HEK293T (cell line): Measurements from ENCODE around the gene WNT7A.

ENCODE experiments used
- CTCF ChIA-PET: fragments of 350-600 bp; formaldehyde crosslinking; extraction: SDS; loops from one replicate; lab custom pipeline; 2021; ENCODE audit warnings: antibody characterized with exemption, inconsistent platforms; lab: Yijun Ruan, JAX
- POLR2A ChIA-PET: fragments of 350-600 bp; formaldehyde crosslinking; extraction: SDS; loops from one replicate; lab custom pipeline; 2020; ENCODE audit warnings: antibody characterized with exemption, inconsistent platforms; lab: Yijun Ruan, JAX
- DNase-seq: peaks from one replicate; pipeline ENCODE4 v3.0.0; 2012; ENCODE audit warnings: mixed read lengths; ENCODE audit errors: extremely low spot score
- ARNT ChIP-seq: fragments of 450-650 bp; IDR thresholded peaks from 2 replicates; pipeline ENCODE4 v1.6.1; 2017; ENCODE audit warnings: mild to moderate bottlenecking
- BHLHE40 ChIP-seq: fragments of 450-650 bp; IDR thresholded peaks from 2 replicates; pipeline ENCODE4 v1.6.1; 2016; ENCODE audit warnings: mild to moderate bottlenecking, moderate library complexity, borderline replicate concordance
- CTBP1 ChIP-seq: fragments of 450-650 bp; IDR thresholded peaks from 2 replicates; pipeline ENCODE4 v1.6.1; 2016; ENCODE audit warnings: borderline replicate concordance
- ELF4 ChIP-seq: fragments of 450-650 bp; IDR thresholded peaks from 2 replicates; pipeline ENCODE4 v1.6.1; 2017; ENCODE audit warnings: antibody characterized with exemption
- FOXA1 ChIP-seq: fragments of 450-650 bp; IDR thresholded peaks from 2 replicates; pipeline ENCODE4 v1.6.1; 2016; ENCODE audit warnings: mild to moderate bottlenecking
- FOXK2 ChIP-seq: fragments of 450-650 bp; IDR thresholded peaks from 2 replicates; pipeline ENCODE4 v1.6.1; 2016; ENCODE audit warnings: mild to moderate bottlenecking
- FOXM1 ChIP-seq: fragments of 450-650 bp; IDR thresholded peaks from 2 replicates; pipeline ENCODE4 v1.6.1; 2017; ENCODE audit warnings: mild to moderate bottlenecking, borderline replicate concordance
- HDGF ChIP-seq: fragments of 450-650 bp; IDR thresholded peaks from 2 replicates; pipeline ENCODE4 v1.6.1; 2017; ENCODE audit warnings: antibody characterized with exemption, borderline replicate concordance
- L3MBTL2 ChIP-seq: fragments of 450-650 bp; conservative IDR thresholded peaks from 2 replicates; pipeline ENCODE4 v1.6.1; 2016; ENCODE audit warnings: mild to moderate bottlenecking
- LEF1 ChIP-seq: fragments of 450-650 bp; IDR thresholded peaks from 2 replicates; pipeline ENCODE4 v1.6.1; 2017; ENCODE audit warnings: mild to moderate bottlenecking, borderline replicate concordance
- NFRKB ChIP-seq: fragments of 450-650 bp; IDR thresholded peaks from 2 replicates; pipeline ENCODE4 v1.6.1; 2016; ENCODE audit warnings: mild to moderate bottlenecking, moderate library complexity
- SP1 ChIP-seq: fragments of 450-650 bp; IDR thresholded peaks from 2 replicates; pipeline ENCODE4 v1.6.1; 2017
- SUZ12 ChIP-seq: fragments of 450-650 bp; IDR thresholded peaks from 2 replicates; pipeline ENCODE4 v1.6.1; 2016; ENCODE audit warnings: mild to moderate bottlenecking
- TARDBP ChIP-seq: fragments of 450-650 bp; IDR thresholded peaks from 2 replicates; pipeline ENCODE4 v1.6.1; 2016
- ZNF384 ChIP-seq: fragments of 450-650 bp; IDR thresholded peaks from 2 replicates; pipeline ENCODE4 v1.6.1; 2016
- TF ChIP-seq, protein P1 (sequence below): fragments of 450-650 bp; IDR thresholded peaks from 2 replicates; pipeline ENCODE4 v1.6.1; 2016

Gene WNT7A

DNA sequence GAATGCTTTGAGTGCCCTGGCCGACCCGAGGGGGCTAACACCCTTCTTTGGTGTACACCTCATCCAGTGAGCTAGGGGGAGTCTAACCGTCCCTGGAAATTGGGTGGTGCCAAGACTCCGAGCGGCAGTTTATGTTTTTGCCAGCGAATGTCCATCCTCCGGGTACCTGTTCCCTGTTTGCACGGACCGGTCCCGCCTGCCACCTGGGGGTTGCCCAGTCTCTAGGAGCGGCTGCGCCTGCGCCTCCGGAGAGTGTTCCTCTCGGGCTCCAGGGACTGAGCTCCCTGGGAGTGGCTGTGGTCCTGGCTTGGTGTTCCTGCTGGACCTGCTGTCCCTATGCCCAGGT is 913 bp upstream of the WNT7A start:
- POLR2A ChIA-PET: no interaction called here
- CTCF ChIA-PET: interaction anchor here (0.8 to 3.5 kb wide), 4 partner anchors 223 to 448 kb away, joined by 3 to 32 read pairs (median 4); partner anchors contain the start of gene TMEM43
- DNase-seq: no peak
- TF ChIP-seq L3MBTL2: no peak
- no peak for TF ChIP-seq CTBP1
- TF ChIP-seq ELF4: no peak
- TF ChIP-seq BHLHE40: no peak
- TF ChIP-seq FOXA1: no peak
- no peak for TF ChIP-seq LEF1
- no peak for TF ChIP-seq HDGF

DNA sequence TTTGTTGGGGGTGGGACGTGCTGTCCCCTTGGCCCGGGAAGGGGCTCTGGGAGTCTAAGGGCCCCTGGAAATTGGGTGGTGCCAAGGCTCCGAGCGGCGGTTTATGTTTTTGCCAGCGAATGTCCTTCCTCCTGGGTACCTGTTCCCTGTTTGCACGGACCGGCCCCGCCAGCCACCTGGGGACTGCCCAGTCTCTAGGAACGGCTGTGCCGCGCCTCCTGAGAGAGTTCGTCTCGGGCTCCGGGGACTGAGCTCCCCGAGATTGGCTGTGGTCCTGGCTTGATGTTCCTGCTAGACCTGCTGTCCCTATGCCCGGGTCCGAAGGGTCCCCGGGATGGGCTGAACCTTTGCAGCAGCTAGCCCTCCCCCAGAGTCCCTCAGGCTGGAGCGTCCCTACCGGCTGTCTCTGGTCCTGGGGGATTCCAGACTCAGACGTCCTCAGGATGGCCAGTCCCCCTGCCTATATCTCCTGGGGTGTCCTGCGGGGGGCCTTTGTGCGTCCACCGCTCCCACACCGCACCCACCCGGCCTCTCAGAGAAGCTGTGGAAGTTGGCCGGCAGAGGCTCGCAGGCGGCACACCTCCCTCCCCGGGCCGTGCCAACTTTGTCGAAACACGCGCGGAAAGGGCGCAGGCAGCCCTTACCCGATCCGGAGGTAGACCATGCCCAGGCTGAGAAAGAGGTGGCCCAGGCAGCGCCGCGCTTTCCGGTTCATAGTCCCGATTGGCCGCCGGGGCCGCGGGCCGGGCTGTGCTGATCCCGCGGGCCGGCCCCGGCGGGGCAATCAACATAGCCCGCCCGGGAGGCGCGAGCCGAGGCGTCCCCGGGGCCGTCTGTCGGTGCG is 547 bp downstream of the WNT7A start:
- TF ChIP-seq, protein P1, sequence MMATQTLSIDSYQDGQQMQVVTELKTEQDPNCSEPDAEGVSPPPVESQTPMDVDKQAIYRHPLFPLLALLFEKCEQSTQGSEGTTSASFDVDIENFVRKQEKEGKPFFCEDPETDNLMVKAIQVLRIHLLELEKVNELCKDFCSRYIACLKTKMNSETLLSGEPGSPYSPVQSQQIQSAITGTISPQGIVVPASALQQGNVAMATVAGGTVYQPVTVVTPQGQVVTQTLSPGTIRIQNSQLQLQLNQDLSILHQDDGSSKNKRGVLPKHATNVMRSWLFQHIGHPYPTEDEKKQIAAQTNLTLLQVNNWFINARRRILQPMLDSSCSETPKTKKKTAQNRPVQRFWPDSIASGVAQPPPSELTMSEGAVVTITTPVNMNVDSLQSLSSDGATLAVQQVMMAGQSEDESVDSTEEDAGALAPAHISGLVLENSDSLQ: no peak
- TF ChIP-seq BHLHE40: no peak
- TF ChIP-seq ARNT: no peak
- TF ChIP-seq TARDBP: no peak
- no peak for TF ChIP-seq ZNF384
- no peak for TF ChIP-seq FOXM1
- no peak for TF ChIP-seq FOXK2
- TF ChIP-seq ELF4: no peak
- TF ChIP-seq FOXA1: no peak
- no peak for TF ChIP-seq SUZ12
- no peak for TF ChIP-seq HDGF
- TF ChIP-seq NFRKB: no peak
- TF ChIP-seq CTBP1: no peak
- TF ChIP-seq SP1: no peak
- DNase-seq: peak; percentile 21
- POLR2A ChIA-PET: no interaction called here
- CTCF ChIA-PET: interaction anchor here (1.0 to 3.5 kb wide), 2 partner anchors 221 to 225 kb away, joined by 3 to 32 read pairs; no protein-coding TSS in a partner anchor

DNA sequence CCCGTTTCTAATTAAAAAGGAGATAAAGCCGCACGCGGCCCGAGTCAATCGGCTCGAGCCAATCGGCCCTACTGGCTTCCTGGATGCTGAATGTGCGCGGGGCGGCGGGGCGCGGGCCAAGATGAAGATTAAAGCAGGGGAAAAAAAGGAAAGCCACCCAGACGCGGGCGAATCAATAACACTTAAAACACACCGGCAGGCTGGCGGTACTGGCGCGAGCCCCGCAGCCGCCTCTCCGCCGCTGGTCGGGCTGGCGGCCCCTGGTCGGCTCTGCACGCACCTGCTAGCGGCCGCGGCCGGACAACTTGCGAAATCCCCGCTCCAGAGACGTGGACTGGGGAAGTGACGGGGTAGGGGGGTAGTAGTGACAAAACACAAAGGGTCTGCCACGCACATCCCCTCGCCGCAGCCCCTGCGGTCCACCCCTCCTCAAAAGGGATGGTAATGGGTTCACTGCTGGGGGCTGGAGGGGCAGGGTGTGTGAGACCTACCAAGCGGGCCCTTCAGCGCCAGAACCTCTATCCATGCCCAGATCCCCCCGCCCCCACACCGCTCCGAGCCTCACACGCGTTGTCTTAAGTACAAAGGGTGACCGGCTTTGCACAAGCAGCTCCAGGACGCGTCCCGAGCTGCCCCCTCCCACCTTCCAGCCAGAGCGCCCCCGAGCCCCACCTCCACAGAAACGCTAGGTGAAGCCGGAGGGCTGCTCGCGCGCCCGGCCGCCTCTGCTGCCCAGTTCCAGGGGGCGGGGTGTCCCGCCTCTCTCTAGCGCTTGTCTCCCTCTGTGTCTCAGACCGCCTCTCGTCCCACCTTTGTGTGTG is 1.4 kb downstream of the WNT7A start:
- CTCF ChIA-PET: interaction anchor here (1.0 to 3.5 kb wide), 2 partner anchors 220 to 224 kb away, joined by 3 to 32 read pairs; no protein-coding TSS in a partner anchor
- peak; percentile 37 for DNase-seq
- POLR2A ChIA-PET: no interaction called here
- TF ChIP-seq HDGF: no peak
- no peak for TF ChIP-seq SP1
- TF ChIP-seq LEF1: no peak
- no peak for TF ChIP-seq L3MBTL2
- TF ChIP-seq TARDBP: no peak

DNA sequence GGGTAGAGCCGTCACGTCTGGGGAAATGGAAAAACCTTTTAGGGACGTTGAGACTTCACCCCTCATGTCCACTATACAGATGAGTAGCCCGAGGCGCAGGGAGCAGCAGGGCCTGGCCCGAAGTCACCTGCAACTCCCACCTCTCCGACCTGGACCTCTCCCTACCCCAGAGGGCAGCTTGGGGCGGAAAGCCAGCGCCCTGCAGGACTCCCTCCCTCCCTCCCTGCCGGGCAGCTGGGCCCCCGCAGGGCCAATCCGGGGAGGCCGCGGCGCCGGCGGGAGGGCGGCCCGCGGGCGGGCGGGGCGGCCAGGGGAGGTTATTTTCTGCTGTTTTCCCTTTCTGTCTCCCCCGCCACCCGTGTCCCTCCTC is 2.0 kb downstream of the WNT7A start:
- ChIA-PET POLR2A (no interaction called here), CTCF (no interaction called here)
- no peak for DNase-seq
- TF ChIP-seq HDGF: no peak
- TF ChIP-seq L3MBTL2: no peak
- TF ChIP-seq FOXK2: no peak
- no peak for TF ChIP-seq TARDBP
- no peak for TF ChIP-seq LEF1
- no peak for TF ChIP-seq FOXA1
- no peak for TF ChIP-seq SUZ12
- TF ChIP-seq ARNT: no peak
- TF ChIP-seq SP1: no peak
- no peak for TF ChIP-seq BHLHE40
- TF ChIP-seq ZNF384: no peak
- no peak for TF ChIP-seq ELF4
- TF ChIP-seq NFRKB: no peak
- TF ChIP-seq, protein P1: no peak
- TF ChIP-seq CTBP1: no peak
- no peak for TF ChIP-seq FOXM1

DNA sequence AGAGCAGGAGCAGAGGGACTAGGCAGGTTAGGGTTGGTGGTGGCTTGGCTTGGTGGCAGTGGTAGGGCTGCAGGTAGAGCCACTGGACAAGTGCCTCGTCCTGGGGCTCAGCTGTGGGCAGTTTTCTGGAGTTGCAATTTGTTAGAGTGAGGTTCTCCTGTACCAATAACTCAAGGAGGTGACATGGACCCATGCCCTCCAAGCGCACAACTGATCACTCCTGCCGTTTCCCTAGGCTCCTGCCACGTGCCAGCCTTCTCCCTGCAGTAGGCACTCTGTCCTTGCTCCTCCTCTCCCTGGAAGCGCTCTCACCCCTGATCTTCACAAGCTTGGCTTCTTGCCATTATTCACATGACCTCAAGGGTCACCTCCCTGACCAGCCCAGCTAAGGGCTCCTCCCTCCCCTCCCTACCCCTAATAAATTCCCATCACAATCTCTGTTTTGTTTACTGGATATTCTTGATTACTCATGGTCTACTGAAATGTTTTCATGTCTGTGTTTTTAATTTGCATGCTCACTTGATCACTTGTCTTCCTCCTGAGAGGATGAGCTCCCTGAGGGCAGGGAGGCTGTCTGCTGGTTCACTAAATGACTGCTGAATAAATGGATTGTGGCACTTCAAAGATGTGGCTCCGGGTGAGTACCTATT is 3.3 kb downstream of the WNT7A start:
- TF ChIP-seq ARNT (no peak), ZNF384 (no peak), FOXM1 (no peak), FOXA1 (no peak), NFRKB (no peak), L3MBTL2 (no peak), SP1 (no peak), CTBP1 (no peak), BHLHE40 (no peak), ELF4 (no peak), HDGF (no peak), TARDBP (no peak), LEF1 (no peak), FOXK2 (no peak), SUZ12 (no peak)
- TF ChIP-seq, protein P1: no peak
- DNase-seq: no peak
- POLR2A ChIA-PET: no interaction called here
- CTCF ChIA-PET: interaction anchor here (1.1 to 1.5 kb wide), 3 partner anchors 8 to 221 kb away, joined by 3 to 4 read pairs (median 4); no protein-coding TSS in a partner anchor
